A549 (cell line): ENCODE measurements around the gene RAP1B. TPM values are rescaled to one million over a fixed set of nuclear protein-coding genes. Genes with fewer than 3 reads are reported as not detected.

ENCODE experiments used
- ATAC-seq, 2 experiments: fragments of 200-7000 bp in 1 of 2; fragments of >200 bp in 1 of 2; cut with Nextera tagmentation in 1 of 2; cut with Tn5 transposase in 1 of 2; 3 replicates each; pipeline versions ENCODE4 v1.8.0 to v1.9.1; 2018 to 2020; ENCODE audit warnings: mild to moderate bottlenecking in 1 of 2, moderate library complexity in 1 of 2
- CTCF ChIA-PET: fragments of 300-600 bp; sonication (Branson Sonifier 250); formaldehyde crosslinking; extraction: SDS; loops from one replicate; lab custom pipeline; 2021; ENCODE audit warnings: antibody characterized with exemption, inconsistent platforms; lab: Yijun Ruan, JAX
- POLR2A ChIA-PET: fragments of 350-600 bp; formaldehyde crosslinking; extraction: SDS; loops from one replicate; lab custom pipeline; 2021; ENCODE audit warnings: antibody characterized with exemption, inconsistent platforms; lab: Yijun Ruan, JAX
- DNase-seq, 2 experiments: peaks; one replicate each; pipeline versions ENCODE4 v3.0.0 to v3.0.0-alpha.2; 2011 to 2016; ENCODE audit warnings: low read depth in 1 of 2, low spot score in 1 of 2
- FAIRE-seq: peaks from 2 replicates; lab custom pipeline; 2011; peaks lifted over from hg19 to GRCh38; lab: Jason Lieb, UNC
- H3K27ac ChIP-seq, 2 experiments: fragments of >200 bp; sonication (Bioruptor Twin); formaldehyde crosslinking; 3 replicates each; pipeline ENCODE4 v1.5.1; 2016 to 2017
- H3K4me1 ChIP-seq: fragments of >200 bp; sonication (Bioruptor Twin); formaldehyde crosslinking; 3 replicates; pipeline ENCODE4 v1.6.1; 2016
- H3K4me2 ChIP-seq: fragments of >200 bp; sonication (Bioruptor Twin); formaldehyde crosslinking; 3 replicates; pipeline ENCODE4 v1.6.1; 2016
- H3K4me3 ChIP-seq: fragments of >200 bp; sonication (Bioruptor Twin); formaldehyde crosslinking; 3 replicates; pipeline ENCODE4 v1.5.1; 2016
- H3K9me3 ChIP-seq: fragments of >200 bp; sonication (Bioruptor Twin); formaldehyde crosslinking; 3 replicates; pipeline ENCODE4 v1.6.1; 2016
- CBX8 ChIP-seq: fragments of 200-600 bp; sonication (generic); IDR thresholded peaks from 2 replicates; pipeline ENCODE4 v1.6.1; 2016
- EHF ChIP-seq: fragments of 250-450 bp; sonication (Bioruptor Pico); IDR thresholded peaks from 2 replicates; pipeline ENCODE4 v1.5.0; 2020; ENCODE audit warnings: mild to moderate bottlenecking
- EHMT2 ChIP-seq: fragments of 200-600 bp; sonication (generic); IDR thresholded peaks from 2 replicates; pipeline ENCODE4 v1.6.1; 2016; ENCODE audit warnings: antibody characterized with exemption, low read depth, mild to moderate bottlenecking, moderate library complexity
- EP300 ChIP-seq, 2 experiments: fragments of >200 bp; sonication (Bioruptor Twin); formaldehyde crosslinking; IDR thresholded peaks; 2 replicates in 1 of 2; 3 replicates in 1 of 2; pipeline ENCODE4 v1.6.1; 2016 to 2017
- ESRRA ChIP-seq: fragments of 150-350 bp; IDR thresholded peaks from 2 replicates; pipeline ENCODE4 v1.6.1; 2014; ENCODE audit warnings: mild to moderate bottlenecking, low read length, borderline replicate concordance
- FOSB ChIP-seq: fragments of 250-450 bp; sonication (Bioruptor Pico); IDR thresholded peaks from 2 replicates; pipeline ENCODE4 v1.5.0; 2020; ENCODE audit warnings: mild to moderate bottlenecking, moderate library complexity
- HDAC2 ChIP-seq: fragments of 200-600 bp; sonication (generic); IDR thresholded peaks from 2 replicates; pipeline ENCODE4 v1.6.1; 2016
- HEYL ChIP-seq: fragments of 250-450 bp; sonication (Bioruptor Pico); IDR thresholded peaks from 2 replicates; pipeline ENCODE4 v1.8.0; 2021; ENCODE audit warnings: mild to moderate bottlenecking, moderate library complexity
- HOXB13 ChIP-seq: fragments of 250-450 bp; sonication (Bioruptor Pico); IDR thresholded peaks from 2 replicates; pipeline ENCODE4 v1.5.0; 2020; ENCODE audit warnings: low read depth, mild to moderate bottlenecking, moderate library complexity
- HOXB5 ChIP-seq: fragments of 250-450 bp; sonication (Bioruptor Pico); IDR thresholded peaks from 2 replicates; pipeline ENCODE4 v1.5.0; 2020; ENCODE audit warnings: mild to moderate bottlenecking, moderate library complexity
- JUN ChIP-seq, 2 experiments: fragments of >200 bp; sonication (Bioruptor Twin); formaldehyde crosslinking; IDR thresholded peaks; 2 replicates in 1 of 2; 3 replicates in 1 of 2; pipeline ENCODE4 v1.6.1; 2016 to 2017
- JUNB ChIP-seq: fragments of >200 bp; sonication (Bioruptor Twin); formaldehyde crosslinking; IDR thresholded peaks from 2 replicates; pipeline ENCODE4 v1.6.1; 2016
- KDM1A ChIP-seq: fragments of 200-600 bp; sonication (generic); IDR thresholded peaks from 2 replicates; pipeline ENCODE4 v1.6.1; 2016; ENCODE audit warnings: low read depth, mild to moderate bottlenecking
- MAFK ChIP-seq: fragments of 450-650 bp; IDR thresholded peaks from 2 replicates; pipeline ENCODE4 v1.6.1; 2014; ENCODE audit not compliant: partially characterized antibody
- NFE2L2 ChIP-seq: fragments of 150-350 bp; conservative IDR thresholded peaks from 2 replicates; pipeline ENCODE4 v1.6.1; 2014; ENCODE audit warnings: low read length
- NPAS2 ChIP-seq: fragments of 250-450 bp; sonication (Bioruptor Pico); IDR thresholded peaks from 2 replicates; pipeline ENCODE4 v1.8.0; 2022; ENCODE audit warnings: mild to moderate bottlenecking, moderate library complexity, borderline replicate concordance
- NR3C1 ChIP-seq: fragments of >200 bp; sonication (Bioruptor Twin); formaldehyde crosslinking; IDR thresholded peaks from 3 replicates; pipeline ENCODE4 v1.6.1; 2017
- PHF8 ChIP-seq: fragments of 200-600 bp; sonication (generic); IDR thresholded peaks from 2 replicates; pipeline ENCODE4 v1.6.1; 2016; ENCODE audit warnings: low read depth, mild to moderate bottlenecking, antibody characterized with exemption, moderate library complexity, borderline replicate concordance
- RNF2 ChIP-seq: fragments of 200-600 bp; sonication (generic); IDR thresholded peaks from 2 replicates; pipeline ENCODE4 v1.6.1; 2016; ENCODE audit warnings: low read depth, mild to moderate bottlenecking, antibody characterized with exemption, moderate library complexity, borderline replicate concordance
- SREBF2 ChIP-seq: fragments of 450-650 bp; IDR thresholded peaks from 2 replicates; pipeline ENCODE4 v1.6.1; 2014; ENCODE audit warnings: mild to moderate bottlenecking, moderate library complexity
- TP53 ChIP-seq: fragments of 250-450 bp; sonication (Bioruptor Pico); IDR thresholded peaks from 2 replicates; pipeline ENCODE4 v1.5.0; 2021; ENCODE audit warnings: mild to moderate bottlenecking, moderate library complexity
- ZFP36 ChIP-seq: fragments of 450-650 bp; IDR thresholded peaks from 2 replicates; pipeline ENCODE4 v1.6.1; 2014; ENCODE audit warnings: borderline replicate concordance; ENCODE audit not compliant: partially characterized antibody
- ZSCAN20 ChIP-seq: fragments of 250-450 bp; sonication (Bioruptor Pico); IDR thresholded peaks from 2 replicates; pipeline ENCODE4 v1.8.0; 2022; ENCODE audit warnings: mild to moderate bottlenecking, moderate library complexity
- WGBS: methylation state at CpG from one replicate; pipeline ENCODE4 v1.1.6; 2017; ENCODE audit errors: missing lambda C conversion rate; 5-methylcytosine and 5-hydroxymethylcytosine counted together
- polyA plus RNA-seq, 4 experiments: library from polyadenylated mRNA; depleted of rRNA in 3 of 4; stranded (reverse); fragments of >200 nt; fragmentation: RNase III in 1 of 4; extraction: RNeasy Plus Mini Kit Qiagen cat#74134 plus additional on column Dnase treatment in 1 of 4; gene quantifications; 2 replicates in 3 of 4; 3 replicates in 1 of 4; pipeline ENCODE4 v1.2.3, GENCODE V29; 2011 to 2017
- TF ChIP-seq, protein P1 (sequence below): fragments of >200 bp; sonication (Bioruptor Twin); formaldehyde crosslinking; IDR thresholded peaks from 3 replicates; pipeline ENCODE4 v1.6.1; 2016
- TF ChIP-seq, protein P2 (sequence below): fragments of 200-600 bp; sonication (generic); IDR thresholded peaks from 2 replicates; pipeline ENCODE4 v1.6.1; 2016; ENCODE audit warnings: antibody characterized with exemption, mild to moderate bottlenecking, moderate library complexity
- TF ChIP-seq, protein P3 (sequence below): fragments of 150-350 bp; IDR thresholded peaks from 2 replicates; pipeline ENCODE4 v1.6.1; 2014; ENCODE audit warnings: low read depth, mild to moderate bottlenecking, low read length
- TF ChIP-seq, protein P4 (sequence below): fragments of 250-450 bp; sonication (Bioruptor Pico); IDR thresholded peaks from 2 replicates; pipeline ENCODE4 v1.5.0; 2020; ENCODE audit warnings: low read depth, mild to moderate bottlenecking, moderate library complexity
- TF ChIP-seq, protein P5 (sequence below): IDR thresholded peaks from 2 replicates; pipeline ENCODE4 v1.6.1; 2012

The RAP1B gene
- polyA plus RNA-seq, 2 of the 4 experiments (the other 2 are of a cell fraction), result 196 to 305 TPM

DNA sequence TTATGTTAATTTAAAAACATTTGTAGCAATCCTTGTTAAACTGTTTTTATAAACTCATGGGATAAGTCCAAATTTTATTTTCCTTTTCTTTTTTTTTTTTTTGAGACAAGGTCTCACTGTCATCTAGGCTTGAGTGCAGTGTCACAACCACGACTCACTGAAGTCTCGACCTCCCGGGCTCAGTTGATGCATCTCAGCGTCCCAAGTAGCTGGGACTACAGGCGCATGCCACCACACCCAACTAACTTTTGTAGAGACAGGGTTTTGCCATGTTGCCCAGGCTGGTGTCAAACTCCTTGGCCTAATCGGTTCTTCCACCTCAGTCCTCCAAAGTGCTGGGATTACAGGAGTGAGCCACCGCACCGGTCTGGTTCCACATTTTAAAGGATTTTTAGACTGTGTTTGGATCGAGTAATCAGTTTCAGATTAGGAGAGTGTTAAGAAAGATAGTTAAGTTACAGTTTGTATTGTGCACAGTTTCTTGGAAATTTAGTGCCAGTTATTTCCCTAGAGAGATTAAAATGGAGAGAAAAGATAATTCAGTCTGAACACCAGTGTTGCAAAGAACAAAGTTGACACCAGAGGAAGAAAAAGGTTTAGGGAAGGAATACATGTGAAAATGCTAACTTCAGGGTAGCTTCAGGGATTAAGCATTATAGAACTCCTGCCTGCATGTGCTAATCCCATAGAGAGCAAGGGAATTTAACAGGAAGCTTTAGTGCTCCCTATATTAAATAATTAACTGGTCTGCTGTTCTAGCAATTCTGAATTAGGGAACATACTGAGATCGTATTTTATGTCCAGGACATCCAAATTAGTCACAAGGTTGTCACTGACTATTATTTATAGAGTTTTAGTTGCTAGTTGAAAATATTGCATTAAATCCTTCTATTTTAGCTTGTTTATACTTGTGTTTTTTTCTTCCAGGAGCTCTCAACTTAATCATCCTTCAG is 10.1 kb downstream of the RAP1B start:
- TF ChIP-seq ZSCAN20 (CRISPR knock-in tag) (no peak), MAFK (no peak), PHF8 (no peak), FOSB (CRISPR knock-in tag) (no peak), KDM1A (no peak), NFE2L2 (no peak), TP53 (no peak), EHF (CRISPR knock-in tag) (no peak), HDAC2 (no peak), ESRRA (no peak), HOXB13 (no peak), EHMT2 (no peak), ZFP36 (no peak), NPAS2 (CRISPR knock-in tag) (no peak), JUN (IDR thresholded peaks at IDR 0.05) (no peak), HOXB5 (CRISPR knock-in tag) (no peak), RNF2 (no peak)
- TF ChIP-seq, protein P1, sequence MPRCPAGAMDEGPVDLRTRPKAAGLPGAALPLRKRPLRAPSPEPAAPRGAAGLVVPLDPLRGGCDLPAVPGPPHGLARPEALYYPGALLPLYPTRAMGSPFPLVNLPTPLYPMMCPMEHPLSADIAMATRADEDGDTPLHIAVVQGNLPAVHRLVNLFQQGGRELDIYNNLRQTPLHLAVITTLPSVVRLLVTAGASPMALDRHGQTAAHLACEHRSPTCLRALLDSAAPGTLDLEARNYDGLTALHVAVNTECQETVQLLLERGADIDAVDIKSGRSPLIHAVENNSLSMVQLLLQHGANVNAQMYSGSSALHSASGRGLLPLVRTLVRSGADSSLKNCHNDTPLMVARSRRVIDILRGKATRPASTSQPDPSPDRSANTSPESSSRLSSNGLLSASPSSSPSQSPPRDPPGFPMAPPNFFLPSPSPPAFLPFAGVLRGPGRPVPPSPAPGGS, result no peak
- TF ChIP-seq, protein P2, sequence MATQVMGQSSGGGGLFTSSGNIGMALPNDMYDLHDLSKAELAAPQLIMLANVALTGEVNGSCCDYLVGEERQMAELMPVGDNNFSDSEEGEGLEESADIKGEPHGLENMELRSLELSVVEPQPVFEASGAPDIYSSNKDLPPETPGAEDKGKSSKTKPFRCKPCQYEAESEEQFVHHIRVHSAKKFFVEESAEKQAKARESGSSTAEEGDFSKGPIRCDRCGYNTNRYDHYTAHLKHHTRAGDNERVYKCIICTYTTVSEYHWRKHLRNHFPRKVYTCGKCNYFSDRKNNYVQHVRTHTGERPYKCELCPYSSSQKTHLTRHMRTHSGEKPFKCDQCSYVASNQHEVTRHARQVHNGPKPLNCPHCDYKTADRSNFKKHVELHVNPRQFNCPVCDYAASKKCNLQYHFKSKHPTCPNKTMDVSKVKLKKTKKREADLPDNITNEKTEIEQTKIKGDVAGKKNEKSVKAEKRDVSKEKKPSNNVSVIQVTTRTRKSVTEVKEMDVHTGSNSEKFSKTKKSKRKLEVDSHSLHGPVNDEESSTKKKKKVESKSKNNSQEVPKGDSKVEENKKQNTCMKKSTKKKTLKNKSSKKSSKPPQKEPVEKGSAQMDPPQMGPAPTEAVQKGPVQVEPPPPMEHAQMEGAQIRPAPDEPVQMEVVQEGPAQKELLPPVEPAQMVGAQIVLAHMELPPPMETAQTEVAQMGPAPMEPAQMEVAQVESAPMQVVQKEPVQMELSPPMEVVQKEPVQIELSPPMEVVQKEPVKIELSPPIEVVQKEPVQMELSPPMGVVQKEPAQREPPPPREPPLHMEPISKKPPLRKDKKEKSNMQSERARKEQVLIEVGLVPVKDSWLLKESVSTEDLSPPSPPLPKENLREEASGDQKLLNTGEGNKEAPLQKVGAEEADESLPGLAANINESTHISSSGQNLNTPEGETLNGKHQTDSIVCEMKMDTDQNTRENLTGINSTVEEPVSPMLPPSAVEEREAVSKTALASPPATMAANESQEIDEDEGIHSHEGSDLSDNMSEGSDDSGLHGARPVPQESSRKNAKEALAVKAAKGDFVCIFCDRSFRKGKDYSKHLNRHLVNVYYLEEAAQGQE, result no peak
- H3K4me3 ChIP-seq, result no peak overlapping the region
- H3K4me1 ChIP-seq, result peaks cover 54% of the 10 kb centered on the region; the same call in 2 of the 3 replicates
- no peak overlapping the region for H3K27ac ChIP-seq
- 83% methylated on average over 10 of the region's 10 CpGs for WGBS
- no peak for FAIRE-seq
- DNase-seq, result no peak
- ATAC-seq, result no peak
- no peaks in the 10 kb centered on the region for H3K9me3 ChIP-seq
- ChIA-PET CTCF (no interaction called here), POLR2A (interaction anchor here (1.4 kb wide), 1 partner anchor 10 kb away, joined by 9 read pairs; the partner anchor contains the start of gene RAP1B)
- H3K4me2 ChIP-seq, result no peak overlapping the region

DNA sequence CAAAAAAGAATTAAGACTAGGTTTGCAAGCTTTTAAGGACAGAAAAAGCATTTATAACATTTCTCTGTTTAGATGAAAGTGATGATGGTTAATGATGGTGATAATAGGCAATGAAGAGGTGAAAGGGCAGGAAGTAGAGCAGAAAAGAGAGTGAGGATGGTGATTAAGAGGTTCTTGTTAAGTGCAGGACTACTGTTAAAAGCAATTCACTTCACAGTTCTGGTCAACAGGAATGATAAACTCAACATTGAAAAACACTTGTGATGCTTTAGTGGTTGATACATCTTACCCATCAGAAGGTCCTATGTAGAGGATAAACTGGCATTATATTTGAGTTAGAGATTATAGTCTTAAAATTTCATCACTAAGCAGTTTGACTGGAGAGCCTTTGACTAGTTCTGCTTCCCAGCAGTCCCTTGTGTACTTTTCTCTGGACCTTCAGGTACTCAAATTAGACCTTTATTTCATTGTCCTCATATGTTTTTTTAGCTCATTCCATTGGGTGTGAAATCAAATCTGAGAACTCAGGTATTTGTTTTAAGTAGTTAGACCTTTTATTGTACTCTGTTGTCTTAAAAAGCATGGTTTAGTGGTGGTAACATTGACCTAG is 10.9 kb downstream of the RAP1B start:
- POLR2A ChIA-PET, result interaction anchor here (1.4 kb wide), 1 partner anchor 11 kb away, joined by 9 read pairs; the partner anchor contains the start of gene RAP1B

More for the DNA sequence above, 10.9 kb downstream of the RAP1B start:
- no peak for TF ChIP-seq ZSCAN20 (CRISPR knock-in tag)
- TF ChIP-seq PHF8, result no peak
- no peak for TF ChIP-seq HEYL (CRISPR knock-in tag)
- no peak for TF ChIP-seq EP300 (IDR thresholded peaks at IDR 0.05)
- TF ChIP-seq NR3C1, result no peak
- no peak for TF ChIP-seq HOXB5 (CRISPR knock-in tag)
- TF ChIP-seq, protein P3, sequence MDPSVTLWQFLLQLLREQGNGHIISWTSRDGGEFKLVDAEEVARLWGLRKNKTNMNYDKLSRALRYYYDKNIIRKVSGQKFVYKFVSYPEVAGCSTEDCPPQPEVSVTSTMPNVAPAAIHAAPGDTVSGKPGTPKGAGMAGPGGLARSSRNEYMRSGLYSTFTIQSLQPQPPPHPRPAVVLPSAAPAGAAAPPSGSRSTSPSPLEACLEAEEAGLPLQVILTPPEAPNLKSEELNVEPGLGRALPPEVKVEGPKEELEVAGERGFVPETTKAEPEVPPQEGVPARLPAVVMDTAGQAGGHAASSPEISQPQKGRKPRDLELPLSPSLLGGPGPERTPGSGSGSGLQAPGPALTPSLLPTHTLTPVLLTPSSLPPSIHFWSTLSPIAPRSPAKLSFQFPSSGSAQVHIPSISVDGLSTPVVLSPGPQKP, result no peak
- TF ChIP-seq, protein P4, sequence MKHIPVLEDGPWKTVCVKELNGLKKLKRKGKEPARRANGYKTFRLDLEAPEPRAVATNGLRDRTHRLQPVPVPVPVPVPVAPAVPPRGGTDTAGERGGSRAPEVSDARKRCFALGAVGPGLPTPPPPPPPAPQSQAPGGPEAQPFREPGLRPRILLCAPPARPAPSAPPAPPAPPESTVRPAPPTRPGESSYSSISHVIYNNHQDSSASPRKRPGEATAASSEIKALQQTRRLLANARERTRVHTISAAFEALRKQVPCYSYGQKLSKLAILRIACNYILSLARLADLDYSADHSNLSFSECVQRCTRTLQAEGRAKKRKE (CRISPR knock-in tag), result no peak
- TF ChIP-seq RNF2, result no peak
- no peak for TF ChIP-seq ESRRA
- TF ChIP-seq TP53, result no peak
- TF ChIP-seq HDAC2, result no peak
- TF ChIP-seq EHF (CRISPR knock-in tag), result no peak
- no peak for TF ChIP-seq MAFK
- TF ChIP-seq, protein P5, sequence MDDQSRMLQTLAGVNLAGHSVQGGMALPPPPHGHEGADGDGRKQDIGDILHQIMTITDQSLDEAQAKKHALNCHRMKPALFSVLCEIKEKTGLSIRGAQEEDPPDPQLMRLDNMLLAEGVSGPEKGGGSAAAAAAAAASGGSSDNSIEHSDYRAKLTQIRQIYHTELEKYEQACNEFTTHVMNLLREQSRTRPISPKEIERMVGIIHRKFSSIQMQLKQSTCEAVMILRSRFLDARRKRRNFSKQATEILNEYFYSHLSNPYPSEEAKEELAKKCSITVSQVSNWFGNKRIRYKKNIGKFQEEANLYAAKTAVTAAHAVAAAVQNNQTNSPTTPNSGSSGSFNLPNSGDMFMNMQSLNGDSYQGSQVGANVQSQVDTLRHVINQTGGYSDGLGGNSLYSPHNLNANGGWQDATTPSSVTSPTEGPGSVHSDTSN, result no peak
- no peak for TF ChIP-seq SREBF2
- no peak for TF ChIP-seq JUNB
- no peak for TF ChIP-seq CBX8
- DNase-seq (no peak), FAIRE-seq (no peak), ATAC-seq (no peak)
- Histone ChIP-seq H3K4me1 (peaks cover 54% of the 10 kb centered on the region; the same call in 2 of the 3 replicates), H3K9me3 (no peaks in the 10 kb centered on the region), H3K4me2 (no peak overlapping the region), H3K27ac (no peak overlapping the region), H3K4me3 (no peak overlapping the region)
- CTCF ChIA-PET, result interaction anchor here (1.1 kb wide), 1 partner anchor 14 kb away, joined by 4 read pairs; no protein-coding TSS in a partner anchor
